Left forelimb (tissue), 1 donor: ENCODE data around the gene MSH5.
"Not testable (repeated sequence)": the region's sequence is repeated elsewhere in the genome, so short reads cannot be mapped to it uniquely, and the experiment has no call there.

Experiments used
- DNase-seq: peaks from one replicate; pipeline ENCODE4 v3.0.0-alpha.2; 2018; ENCODE audit warnings: low spot score

The MSH5 gene

DNA sequence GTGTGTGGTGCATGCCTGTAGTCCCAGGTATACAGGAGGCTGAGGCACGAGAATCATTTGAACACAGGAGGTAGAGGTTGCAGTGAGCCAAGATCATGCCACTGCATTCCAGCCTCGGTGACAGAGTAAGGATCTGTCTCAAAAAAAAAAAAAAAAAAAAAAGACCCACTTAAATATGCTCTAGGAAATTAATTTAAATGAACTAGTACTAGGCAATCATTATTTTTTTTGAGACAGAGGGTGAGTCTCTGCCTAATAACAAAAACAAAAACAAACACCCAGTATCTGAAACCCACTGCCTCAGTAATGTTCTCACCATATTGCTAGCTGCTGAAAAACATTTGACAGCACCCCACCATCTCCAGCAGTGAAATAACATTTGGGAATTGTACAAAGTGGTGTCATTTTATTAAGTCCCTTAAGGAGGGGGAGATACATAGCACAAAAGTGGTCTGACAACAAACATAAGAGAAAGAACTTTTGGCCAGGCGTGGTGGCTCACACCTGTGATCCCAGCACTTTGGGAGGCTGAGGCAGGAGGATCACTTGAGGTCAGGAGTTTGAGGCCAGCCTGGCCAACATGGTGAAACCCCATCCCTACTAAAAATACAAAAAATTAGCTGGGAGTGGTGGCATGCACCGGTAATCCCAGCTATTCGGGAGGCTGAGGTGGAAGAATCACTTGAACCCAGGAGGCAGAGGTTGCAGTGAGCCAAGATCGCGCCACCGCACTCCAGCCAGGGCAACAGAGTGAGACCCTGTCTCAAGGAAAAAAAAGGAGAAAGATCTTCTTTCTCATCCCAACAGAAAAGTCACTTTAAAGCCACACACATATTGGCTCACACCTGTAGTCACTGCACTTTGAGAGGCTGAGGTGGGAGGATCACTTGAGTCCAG, 61.5 kb downstream of the MSH5 start:
- DNase-seq: not testable (repeated sequence)

DNA sequence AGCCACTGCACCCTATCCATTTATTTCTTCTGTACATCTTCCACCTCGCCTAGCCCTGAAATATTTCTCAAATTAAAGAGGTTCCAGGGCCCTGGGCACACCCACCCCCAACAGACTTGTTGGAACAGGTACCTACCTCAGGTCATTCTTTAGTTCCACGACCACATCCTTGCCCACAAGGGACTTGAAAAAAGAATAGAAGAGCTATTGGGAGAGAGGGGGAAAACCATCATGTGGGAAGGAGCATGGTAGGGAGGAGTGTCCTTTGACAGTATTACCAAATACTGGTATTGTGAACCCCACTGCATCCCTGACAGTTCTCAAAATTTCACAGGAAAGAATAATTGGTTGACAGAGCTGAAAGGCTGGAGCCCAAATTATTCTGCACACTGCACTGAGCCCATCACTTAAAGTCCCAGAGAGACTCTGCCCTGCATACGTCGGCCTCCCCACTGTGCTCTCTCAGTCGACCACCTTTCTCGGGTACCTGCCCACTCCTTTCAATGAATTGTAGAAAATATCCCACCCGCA, 66.2 kb downstream of the MSH5 start:
- no peak for DNase-seq

DNA sequence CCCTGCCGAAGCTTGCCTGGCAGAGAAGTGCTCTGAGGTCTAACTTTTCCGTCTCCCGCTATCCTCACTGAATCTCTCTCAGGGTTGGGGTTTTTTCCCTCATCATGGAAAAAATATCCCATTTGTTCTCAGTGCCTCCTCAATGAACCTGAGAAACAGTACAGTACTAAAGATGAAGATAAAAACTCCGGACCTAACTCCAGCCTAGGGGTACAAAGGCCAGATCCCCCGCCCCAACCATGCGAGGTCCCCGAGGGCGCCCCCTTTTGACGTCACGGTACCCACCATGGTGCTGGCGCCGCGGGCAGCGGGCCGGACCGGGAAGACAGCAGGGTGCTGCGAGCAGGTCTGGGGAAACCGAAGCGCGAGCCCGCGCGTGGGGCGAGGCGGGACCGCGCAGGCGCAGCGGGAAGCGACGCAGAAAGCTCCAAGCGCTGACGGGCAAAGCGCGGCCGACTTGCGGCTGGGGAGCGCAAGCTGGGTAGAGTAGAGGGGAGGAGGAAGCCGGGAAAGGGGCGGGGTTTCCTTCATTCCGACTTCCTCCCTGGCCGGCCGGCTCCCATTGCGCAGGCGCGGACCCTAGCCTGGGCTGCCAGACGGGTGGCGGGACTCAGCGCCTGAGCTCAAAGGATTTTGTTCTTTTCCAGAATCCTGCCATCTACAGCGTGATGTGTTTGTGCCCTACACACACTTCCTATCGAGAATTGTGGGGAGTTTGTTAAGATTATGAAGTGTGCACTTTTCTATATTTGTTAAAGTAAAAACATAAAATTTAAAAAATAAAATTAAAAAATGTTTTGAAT, 66.9 kb downstream of the MSH5 start, which contains the start of gene LSM2:
LSM2 (minus strand) TSS at position 497 of the 803 bp plus-strand sequence; CDS start at position 288, 209 bp downstream.
- DNase-seq: peak; percentile 98

DNA sequence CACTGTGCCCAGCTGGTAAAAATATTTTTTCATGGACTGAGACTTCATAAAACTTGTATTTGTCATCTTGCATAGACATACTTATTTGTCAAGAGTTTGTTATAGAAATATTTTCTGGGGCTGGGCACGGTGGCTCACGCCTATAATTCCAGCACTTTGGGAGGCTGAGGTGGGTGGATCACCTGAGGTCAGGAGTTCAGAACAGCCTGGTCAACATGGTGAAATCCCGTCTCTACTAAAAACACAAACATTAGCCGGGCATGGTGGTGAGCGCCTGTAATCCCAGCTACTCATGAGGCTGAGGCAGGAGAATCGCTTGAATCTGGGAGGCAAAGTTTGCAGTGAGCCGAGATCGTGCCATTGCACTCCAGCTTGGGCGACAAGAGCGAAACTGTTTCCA, 68.8 kb downstream of the MSH5 start:
- not testable (repeated sequence) for DNase-seq

DNA sequence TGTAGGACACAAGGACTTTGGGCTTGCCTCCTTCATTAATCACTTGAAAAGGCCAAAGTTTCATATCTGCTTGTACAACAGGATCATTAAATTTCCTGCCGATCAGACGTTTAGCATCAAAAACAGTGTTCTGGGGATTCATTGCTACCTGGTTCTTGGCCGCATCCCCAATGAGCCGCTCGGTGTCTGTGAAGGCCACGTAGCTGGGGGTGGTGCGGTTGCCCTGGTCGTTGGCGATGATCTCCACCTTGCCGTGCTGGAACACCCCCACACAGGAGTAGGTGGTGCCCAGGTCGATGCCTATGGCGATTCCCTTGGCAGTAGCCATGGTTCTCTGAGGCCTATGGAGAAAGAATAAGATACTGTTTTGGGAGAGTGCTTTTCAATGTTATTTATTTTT, 71.8 kb downstream of the MSH5 start:
- DNase-seq: no peak
